Karpas-422 (cell line): ENCODE measurements around the gene TRIP12. TPM values are rescaled to one million over a fixed set of nuclear protein-coding genes. Genes with fewer than 3 reads are reported as not detected.
A peak's percentile ranks its signal among the peaks of the same experiment; 100 is the strongest.

Experiments
- DNase-seq: peaks from one replicate; pipeline ENCODE4 v3.0.0-alpha.2; 2015
- H2AFZ ChIP-seq: fragments of 200-600 bp; sonication (generic); 2 replicates; pipeline ENCODE4 v1.6.1; 2014; ENCODE audit warnings: antibody characterized with exemption, low read length, mixed read lengths
- H3K27ac ChIP-seq: fragments of 200-600 bp; sonication (generic); 2 replicates; pipeline ENCODE4 v1.5.1; 2014; ENCODE audit warnings: mild to moderate bottlenecking, low read length, moderate library complexity
- H3K27me3 ChIP-seq: fragments of 200-600 bp; sonication (generic); 2 replicates; pipeline ENCODE4 v1.6.1; 2014; ENCODE audit warnings: low read length, mixed read lengths
- H3K36me3 ChIP-seq: fragments of 200-600 bp; sonication (generic); 2 replicates; pipeline ENCODE4 v1.6.1; 2014; ENCODE audit warnings: low read length, mixed read lengths; ENCODE audit not compliant: insufficient read depth
- H3K4me1 ChIP-seq: fragments of 200-600 bp; sonication (generic); 2 replicates; pipeline ENCODE4 v1.6.1; 2014; ENCODE audit warnings: mild to moderate bottlenecking, low read length, mixed read lengths
- H3K4me2 ChIP-seq: fragments of 200-600 bp; sonication (generic); 2 replicates; pipeline ENCODE4 v1.6.1; 2014; ENCODE audit warnings: low read length, low read depth, mild to moderate bottlenecking; ENCODE audit not compliant: poor library complexity, severe bottlenecking
- H3K4me3 ChIP-seq: fragments of 200-600 bp; sonication (generic); 2 replicates; pipeline ENCODE4 v1.5.1; 2014; ENCODE audit warnings: mild to moderate bottlenecking, antibody characterized with exemption, low read length, mixed read lengths
- H3K79me2 ChIP-seq: fragments of 200-600 bp; sonication (generic); 2 replicates; pipeline ENCODE4 v1.6.1; 2014; ENCODE audit warnings: mild to moderate bottlenecking, low read length, mixed read lengths
- H3K9ac ChIP-seq: fragments of 200-600 bp; sonication (generic); 2 replicates; pipeline ENCODE4 v1.6.0; 2014; ENCODE audit warnings: low read length
- H3K9me2 ChIP-seq: fragments of 200-600 bp; sonication (generic), shearing (Covaris generic); replicated peaks from 2 replicates; pipeline ENCODE4 v1.6.0; 2014; ENCODE audit warnings: mild to moderate bottlenecking, low read length, moderate library complexity; ENCODE audit not compliant: insufficient read depth
- H3K9me3 ChIP-seq: fragments of 300-700, 200-600 bp; sonication (generic); 2 replicates; pipeline ENCODE4 v1.6.1; 2014; ENCODE audit warnings: low read length, mixed read lengths
- H4K20me1 ChIP-seq: fragments of 200-600 bp; sonication (generic); 2 replicates; pipeline ENCODE4 v1.6.1; 2014; ENCODE audit warnings: mild to moderate bottlenecking, antibody characterized with exemption, low read length, low read depth; ENCODE audit not compliant: insufficient read depth
- small RNA-seq: library from RNA; depleted of rRNA; stranded (forward); fragments of <200 nt; gene quantifications from one replicate; pipeline ENCODE3, GENCODE V24; 2014
- total RNA-seq: library from RNA; depleted of rRNA; stranded (reverse); fragments of >200 nt; shearing (Covaris generic); gene quantifications from 2 replicates; pipeline ENCODE4 v1.2.3, GENCODE V29; 2014; ENCODE audit warnings: low replicate concordance; rRNA removed

TRIP12 gene
- total RNA-seq, 1 experiment from 2014 or later, result 187 TPM

DNA sequence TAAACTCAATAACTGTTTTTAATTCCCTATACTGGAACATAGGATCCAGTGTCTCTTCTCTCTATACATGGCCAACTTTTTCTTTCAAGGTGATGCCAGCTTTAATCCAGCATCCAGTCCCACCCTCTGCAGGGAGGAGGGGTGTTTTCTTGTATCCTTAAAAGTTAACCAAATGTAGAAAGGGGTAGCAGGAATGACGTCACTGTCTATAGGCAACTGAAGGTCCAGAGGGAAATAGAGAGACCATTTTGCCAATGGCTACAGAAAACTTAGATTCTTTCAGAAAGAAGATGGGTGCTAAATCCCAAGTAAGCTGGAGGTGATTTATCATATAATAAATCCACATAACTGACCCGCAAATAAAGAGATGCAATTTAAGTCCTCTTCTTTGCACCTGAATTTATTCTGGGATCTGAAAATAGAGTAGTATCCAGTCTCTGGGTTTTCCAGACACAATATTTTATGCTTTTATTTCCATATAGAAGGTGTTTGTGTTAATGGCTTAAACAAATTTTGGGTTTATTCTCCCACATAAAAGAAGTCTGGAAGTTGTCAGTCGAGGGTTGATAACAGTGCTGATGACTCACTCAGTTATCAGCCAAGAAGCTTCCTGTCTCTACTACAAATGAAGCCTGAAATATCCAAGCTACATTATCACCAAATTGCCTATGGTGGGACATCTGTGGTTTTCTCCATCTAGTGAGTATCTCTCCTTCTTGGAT is 201.7 kb downstream of the TRIP12 start:
- Histone ChIP-seq H2AFZ (no peak overlapping the region), H3K4me2 (no peak overlapping the region), H3K4me3 (no peak overlapping the region), H3K9me2 (no peaks in the 10 kb centered on the region), H3K36me3 (no peaks in the 10 kb centered on the region), H3K4me1 (no peaks in the 10 kb centered on the region), H3K27ac (no peak overlapping the region), H4K20me1 (no peaks in the 10 kb centered on the region), H3K27me3 (no peaks in the 10 kb centered on the region), H3K9ac (no peak overlapping the region), H3K79me2 (no peaks in the 10 kb centered on the region), H3K9me3 (no peaks in the 10 kb centered on the region)
- DNase-seq, result no peak

DNA sequence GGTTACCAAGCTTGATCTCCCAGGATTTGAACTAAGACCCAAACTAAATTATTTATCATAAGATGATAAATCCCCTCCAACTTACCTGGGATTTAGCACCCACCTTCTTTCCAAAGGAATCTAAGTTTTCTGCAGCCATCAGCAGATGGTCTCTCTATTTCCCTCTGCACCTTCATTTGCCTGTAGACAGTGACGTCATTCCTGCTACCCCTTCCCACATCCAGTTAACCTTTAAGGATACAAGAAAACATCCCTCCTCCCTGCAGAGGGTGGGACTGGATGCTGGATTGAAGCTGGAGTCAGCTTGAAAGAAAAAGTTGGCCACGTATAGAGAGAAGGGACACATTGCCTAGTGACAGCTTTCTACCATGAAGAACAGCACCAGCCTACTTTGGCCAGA is 203.8 kb downstream of the TRIP12 start:
- no peak overlapping the region for H3K4me2 ChIP-seq
- no peaks in the 10 kb centered on the region for H4K20me1 ChIP-seq
- H3K4me1 ChIP-seq, result peaks cover 14% of the 10 kb centered on the region
- H3K9me2 ChIP-seq, result no peaks in the 10 kb centered on the region
- no peaks in the 10 kb centered on the region for H3K36me3 ChIP-seq
- H3K27me3 ChIP-seq, result no peaks in the 10 kb centered on the region
- H3K9me3 ChIP-seq, result no peaks in the 10 kb centered on the region
- H3K9ac ChIP-seq, result no peak overlapping the region
- H3K27ac ChIP-seq, result no peak overlapping the region
- no peak overlapping the region for H3K4me3 ChIP-seq
- no peak for DNase-seq
- no peak overlapping the region for H2AFZ ChIP-seq
- no peaks in the 10 kb centered on the region for H3K79me2 ChIP-seq

DNA sequence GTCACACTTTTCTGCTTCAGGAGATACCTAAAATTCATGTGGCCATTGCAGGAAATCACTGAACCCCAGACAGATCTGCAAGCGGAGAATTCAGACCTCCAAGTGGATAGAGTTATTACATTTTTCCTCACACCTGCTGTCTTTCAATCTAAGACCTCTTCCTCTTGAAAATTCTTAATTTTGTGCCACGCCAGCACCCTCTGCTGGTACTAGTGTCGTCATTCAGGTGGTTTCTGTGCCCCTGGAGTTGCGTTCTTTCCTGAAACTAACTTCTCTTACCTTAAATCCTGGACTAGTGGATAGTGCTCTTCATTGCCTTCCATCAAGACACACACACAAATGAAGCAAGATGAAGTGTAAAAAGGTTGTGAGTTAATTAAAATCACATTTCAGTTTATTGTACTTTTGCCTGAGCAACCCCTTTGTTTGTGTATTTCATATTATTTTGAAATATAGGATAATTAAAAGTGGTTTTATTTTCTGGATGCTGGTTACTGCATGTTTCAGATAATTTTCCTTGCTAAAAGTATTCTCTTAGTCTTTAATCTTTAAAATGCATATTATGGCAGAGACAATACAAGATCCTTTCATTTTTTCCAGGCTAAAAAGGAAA is 205.8 kb downstream of the TRIP12 start:
- no peaks in the 10 kb centered on the region for H3K9me3 ChIP-seq
- peaks cover 16% of the 10 kb centered on the region for H3K4me1 ChIP-seq
- no peaks in the 10 kb centered on the region for H3K27me3 ChIP-seq
- no peaks in the 10 kb centered on the region for H3K9me2 ChIP-seq
- peak; percentile 85 for DNase-seq
- no peaks in the 10 kb centered on the region for H3K79me2 ChIP-seq
- H3K9ac ChIP-seq, result no peak overlapping the region
- H3K4me2 ChIP-seq, result no peak overlapping the region
- H4K20me1 ChIP-seq, result no peaks in the 10 kb centered on the region
- no peak overlapping the region for H3K4me3 ChIP-seq
- no peaks in the 10 kb centered on the region for H3K36me3 ChIP-seq
- H2AFZ ChIP-seq, result no peak overlapping the region
- H3K27ac ChIP-seq, result no peak overlapping the region

DNA sequence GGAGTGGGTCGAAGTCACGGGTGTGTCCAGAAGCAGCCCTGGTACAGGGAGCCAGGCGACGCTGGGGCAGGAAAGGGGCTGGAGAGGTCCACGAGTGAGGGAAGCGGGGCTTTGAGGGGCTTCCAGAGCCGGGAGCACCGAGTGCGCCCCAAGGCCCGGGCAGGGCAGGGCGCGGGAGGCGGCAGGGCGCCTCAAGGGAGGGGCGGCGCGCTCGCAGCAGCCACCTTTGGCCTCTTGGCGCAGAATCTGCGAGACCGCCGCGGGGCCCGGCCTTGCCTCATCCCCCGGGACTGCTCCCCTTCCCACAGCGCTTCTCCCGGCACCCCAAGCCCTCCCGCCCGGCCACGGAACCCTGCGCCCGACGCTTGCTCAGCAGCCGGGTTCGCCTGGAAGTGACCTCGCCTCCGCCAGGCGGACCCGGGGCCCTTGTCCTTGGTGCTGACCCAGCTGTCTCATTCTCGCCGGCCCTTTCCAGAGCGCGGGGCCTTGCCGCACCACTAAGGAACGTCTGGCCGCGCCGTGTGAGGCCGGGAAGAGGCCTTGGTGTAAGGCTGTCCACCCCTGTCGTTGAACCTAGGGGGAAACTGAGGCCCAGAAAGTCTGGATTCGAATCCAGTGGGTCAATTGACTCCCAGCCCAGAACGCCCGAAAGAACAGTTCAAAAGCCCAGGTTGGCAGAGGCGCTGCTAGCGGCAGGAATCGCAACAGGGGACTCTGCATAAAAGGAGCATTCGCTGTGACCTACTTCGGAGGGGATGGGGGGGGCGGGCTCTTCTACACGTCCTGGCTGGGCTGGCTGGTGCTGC is 206.9 kb downstream of the TRIP12 start:
- Histone ChIP-seq H2AFZ (no peak overlapping the region), H4K20me1 (no peaks in the 10 kb centered on the region), H3K36me3 (no peaks in the 10 kb centered on the region), H3K79me2 (no peaks in the 10 kb centered on the region), H3K9ac (no peak overlapping the region), H3K4me3 (no peak overlapping the region), H3K9me3 (no peaks in the 10 kb centered on the region), H3K4me2 (peak overlapping the region; percentile 57), H3K27me3 (no peaks in the 10 kb centered on the region), H3K9me2 (no peaks in the 10 kb centered on the region), H3K27ac (no peak overlapping the region), H3K4me1 (peaks cover 16% of the 10 kb centered on the region)
- DNase-seq, result peak; percentile 53

DNA sequence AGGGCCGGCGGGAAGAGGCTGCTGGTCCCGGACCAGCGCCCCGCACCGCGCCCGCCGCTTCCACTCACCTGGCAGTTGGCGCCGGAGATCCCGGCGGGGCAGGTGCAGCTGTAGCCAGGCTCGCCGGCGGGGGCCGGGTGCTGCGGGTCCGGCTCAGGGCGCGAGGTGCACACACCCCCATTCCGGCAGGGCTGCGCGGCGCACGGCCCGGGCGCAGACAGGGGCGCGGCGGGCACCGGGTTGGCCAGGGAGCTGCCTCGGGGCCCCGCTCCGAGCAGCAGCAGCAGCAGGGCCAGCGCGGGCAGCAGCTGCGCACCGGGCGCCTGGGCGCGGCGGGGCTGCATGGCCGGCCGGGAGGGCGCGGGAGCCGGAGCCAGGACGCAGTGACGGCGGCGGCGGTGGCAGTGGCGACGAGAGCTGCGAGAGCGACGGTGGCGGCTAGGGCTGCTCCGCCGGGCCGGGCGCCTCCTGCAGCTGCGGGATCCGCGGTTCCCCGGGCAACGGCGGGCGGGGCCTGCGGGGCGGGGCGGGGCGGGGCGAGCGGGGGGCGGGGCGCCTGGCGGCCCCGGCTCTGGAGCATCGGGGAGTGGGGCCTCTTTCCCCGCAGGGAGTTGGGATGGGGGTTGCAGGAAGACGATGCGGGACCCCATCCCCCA is 207.6 kb downstream of the TRIP12 start, which contains the start of gene DNER:
Gene DNER (minus strand): TSS at position 476 of the 656 bp plus-strand sequence. CDS start 132 bp downstream, at position 344.
- Histone ChIP-seq H3K4me2 (peak within 1 kb of the TSS; percentile 68), H3K9me3 (no peaks in the 10 kb centered on the region), H3K27me3 (0 out of 2 replicates have a peak, but pooled peaks cover 2% of the 10 kb centered on the region), H3K9me2 (no peaks in the 10 kb centered on the region), H3K27ac (no peak within 1 kb of the TSS), H4K20me1 (no peaks in the 10 kb centered on the region), H3K4me1 (peaks cover 16% of the 10 kb centered on the region), H3K36me3 (no peaks in the 10 kb centered on the region), H3K4me3 (peak within 1 kb of the TSS; percentile 66), H2AFZ (peak within 1 kb of the TSS; percentile 17; the same call in 1 of the 2 replicates), H3K79me2 (no peaks in the 10 kb centered on the region), H3K9ac (peak within 1 kb of the TSS; percentile 32; the same call in 1 of the 2 replicates)
- peak; percentile 79 for DNase-seq

Small RNAs within 50 kb of the gene (small RNA-seq; reads per million reads assigned to genes)
- gene RNU6-613P (not detected), gene RNU6-964P (not detected)

Other genes with a start within 250 kb of the TRIP12 start
- not detected in 2 replicates for gene DNER, start 207.5 kb downstream of the TRIP12 start, total RNA-seq
- gene FBXO36, start 494 bp upstream of the TRIP12 start, total RNA-seq, result 0.11 and 2.6 TPM in 2 replicates
- 0.15 and 0.29 TPM in 2 replicates for gene SLC16A14, start 146.9 kb upstream of the TRIP12 start, total RNA-seq